DOHH2 (cell line): Measurements from ENCODE around the gene PPP1R1B.

ENCODE experiments used
- CTCF ChIP-seq: fragments of 200-600 bp; sonication (generic); IDR thresholded peaks from one replicate; pipeline ENCODE4 v1.5.1; 2014; ENCODE audit warnings: antibody characterized with exemption, mild to moderate bottlenecking, low read depth, low read length; ENCODE audit not compliant: poor library complexity, severe bottlenecking
- EZH2phosphoT487 ChIP-seq: fragments of 200-600 bp; sonication (generic); IDR thresholded peaks from 2 replicates; pipeline ENCODE4 v1.6.1; 2017; ENCODE audit warnings: borderline replicate concordance, mild to moderate bottlenecking, antibody characterized with exemption, low read length, moderate library complexity, mixed read lengths

- TF ChIP-seq EZH2phosphoT487 = no peak
- no peak for TF ChIP-seq CTCF
Observed at GRCh38 chr17:39659279-39660010, 32.7 kb downstream of the PPP1R1B start.
